ENCODE results near the gene LILRB5. TPM values are rescaled to one million over a fixed set of nuclear protein-coding genes. Genes with fewer than 3 reads are reported as not detected.
A peak's percentile ranks its signal among the peaks of the same experiment; 100 is the strongest.

Gene LILRB5
- total and polyA plus RNA-seq, 2 of the 4 experiments (the other 2 are of a cell fraction) = not detected

DNA sequence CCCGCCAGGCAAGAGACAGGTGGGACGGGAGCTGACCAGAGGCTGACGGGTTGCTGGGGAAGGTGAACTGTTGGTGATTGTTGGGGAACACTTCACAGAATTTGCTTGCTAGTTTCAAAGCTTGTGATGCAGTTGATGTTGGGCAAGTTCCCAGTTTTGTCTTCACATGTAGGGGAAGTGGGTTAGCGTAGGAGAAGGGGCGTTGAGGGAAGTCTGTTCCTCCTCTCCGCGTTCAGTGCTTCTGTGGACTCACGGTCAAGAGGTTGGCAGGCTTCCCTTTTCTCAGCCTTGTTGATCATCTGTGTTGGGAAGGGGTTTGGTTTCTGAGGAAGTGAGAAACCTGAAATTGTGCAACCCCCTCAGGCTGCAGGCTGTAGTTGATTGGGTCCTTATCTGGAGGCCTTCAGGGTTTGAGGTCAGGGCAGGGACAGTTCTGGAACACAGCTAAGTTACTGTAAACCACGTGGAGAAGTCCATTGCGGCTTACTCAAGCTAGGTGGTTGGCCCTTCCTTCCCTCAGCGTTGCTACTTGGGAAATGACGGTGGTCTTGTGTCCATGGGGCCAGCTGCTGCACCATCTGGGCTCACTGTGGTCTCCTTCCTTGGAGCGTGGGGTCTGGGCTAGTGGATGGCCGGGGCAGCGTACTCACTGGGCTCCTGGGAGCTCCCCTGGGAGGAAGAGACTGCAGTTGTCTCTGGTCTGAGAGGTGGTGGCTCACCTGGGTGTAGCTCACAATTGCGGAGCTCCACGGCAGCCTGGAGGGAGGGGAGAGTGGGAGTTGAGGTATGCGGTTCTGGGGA is 48.9 kb downstream of the LILRB5 start:
- no peak overlapping the region for H2BK15ac ChIP-seq (ENCODE audit: low read depth, low read length)
- dilution Hi-C loops (cut with HindIII; ENCODE audit: low sequenced_read_pairs, unreplicated experiment) = no loop called here
- no peak overlapping the region for H3K14ac ChIP-seq (replicated peaks; ENCODE audit: low read depth, low read length)
- no peak overlapping the region; the same call in 1 of the 2 replicates for H3K18ac ChIP-seq (ENCODE audit: low read depth, low read length)
- no peaks in the 10 kb centered on the region for H3K27me3 ChIP-seq (ENCODE audit: control insufficient read depth, insufficient read depth, low read length)
- peak overlapping the region; percentile 48; the same call in 1 of the 2 replicates for H3K27ac ChIP-seq (ENCODE audit: insufficient read depth, low read length)
- no peak overlapping the region; the same call in 1 of the 2 replicates for H3K4me2 ChIP-seq (ENCODE audit: low read depth, low read length)
- H3K23ac ChIP-seq (ENCODE audit: low read depth, low read length) = peak overlapping the region; percentile 51; the same call in 1 of the 2 replicates
- peaks cover 6 to 70% of the 10 kb centered on the region in 2 experiments for H3K79me1 ChIP-seq (ENCODE audit: low read depth in 1 of 2, low read length in 2 of 2)
- no peak overlapping the region for H4K91ac ChIP-seq (ENCODE audit: insufficient read depth, low read depth, low read length)
- ATAC-seq (ENCODE audit: low read depth) (peak; percentile 1; the same call in 1 of the 2 replicates), DNase-seq (peak; percentile 78)
- 72% methylated on average over 8 of the region's 18 CpGs; no CpG with 5 or more reads in 1 of the 2 experiments for WGBS, 2 experiments (ENCODE audit: extremely low coverage in 2 of 2, insufficient read length in 1 of 2)
- no peaks in the 10 kb centered on the region for H3K9me3 ChIP-seq (ENCODE audit: control insufficient read depth, insufficient read depth, low read length)
- TF ChIP-seq RFX5 (IDR thresholded peaks at IDR 0.05; ENCODE audit: low read depth, low read length) (no peak), RCOR1 (IDR thresholded peaks at IDR 0.05; ENCODE audit: insufficient replicate concordance, low read length) (no peak), POLR2A (IDR thresholded peaks at IDR 0.05; ENCODE audit: low read depth, low read length) (peak; percentile 17; the same call in 1 of the 2 replicates), BHLHE40 (IDR thresholded peaks at IDR 0.05; ENCODE audit: low read depth, low read length) (no peak), NFE2L2 (IDR thresholded peaks at IDR 0.05; ENCODE audit: low read depth, low read length) (no peak), MAZ (IDR thresholded peaks at IDR 0.05; ENCODE audit: borderline replicate concordance, low read depth, low read length) (no peak), CEBPB (IDR thresholded peaks at IDR 0.05; ENCODE audit: low read depth, low read length) (peak; percentile 88), MXI1 (IDR thresholded peaks at IDR 0.05; ENCODE audit: borderline replicate concordance, low read depth, low read length) (0 out of 2 replicates have a peak, but pooled peaks have one; percentile 21), CTCF (conservative IDR thresholded peaks at IDR 0.05; ENCODE audit: low read depth, low read length) (no peak), USF2 (IDR thresholded peaks at IDR 0.05; ENCODE audit: low read depth, low read length) (0 out of 2 replicates have a peak, but pooled peaks have one; percentile 9), SMC3 (IDR thresholded peaks at IDR 0.05; ENCODE audit: low read depth, low read length) (no peak)
- no peak overlapping the region for H2BK120ac ChIP-seq (ENCODE audit: low read depth, low read length)
- no peak overlapping the region for H4K5ac ChIP-seq (ENCODE audit: low read depth, low read length)
- H2AFZ ChIP-seq (replicated peaks; ENCODE audit: low read length, poor library complexity) = no peak overlapping the region
- H3K56ac ChIP-seq (ENCODE audit: extremely low read depth, insufficient read depth, low read length) = no peak overlapping the region
- H2AK5ac ChIP-seq (ENCODE audit: low read depth, low read length) = no peak overlapping the region
- no peak overlapping the region for H4K8ac ChIP-seq (ENCODE audit: low read depth in 2 of 2, low read length in 2 of 2)
- BruUV-seq (replicated peaks) = no TSS peak
- H3K4me1 ChIP-seq (ENCODE audit: control insufficient read depth, insufficient read depth, low read length) = peaks cover 31% of the 10 kb centered on the region
- H3K9me1 ChIP-seq (ENCODE audit: insufficient read depth, low read length) = peaks cover 27% of the 10 kb centered on the region
- intact Hi-C loops (cut with micrococcal nuclease) = no loop called here
- in situ Hi-C loops (cut with MboI; ENCODE audit: low sequenced_read_pairs) = loop anchor here (10.0 kb wide), 1 partner anchor 247 kb away; no protein-coding TSS in a partner anchor
- H3K36me3 ChIP-seq (ENCODE audit: control insufficient read depth, insufficient read depth, low read length) = peaks cover 44% of the 10 kb centered on the region
- H4K20me1 ChIP-seq (ENCODE audit: insufficient read depth, low read length) = peaks cover 81% of the 10 kb centered on the region
- no peak overlapping the region for H2AK9ac ChIP-seq (replicated peaks; ENCODE audit: low read depth, low read length, poor library complexity)
- no peak overlapping the region for H3K4me3 ChIP-seq (ENCODE audit: insufficient read depth, low read depth, low read length)
- H3K9ac ChIP-seq (ENCODE audit: low read depth, low read length) = no peak overlapping the region
- no peak overlapping the region for H2BK20ac ChIP-seq (ENCODE audit: low read depth, low read length)
- no peak overlapping the region for H3K4ac ChIP-seq (ENCODE audit: low read depth, low read length)
- ChIA-PET POLR2A (ENCODE audit: unreplicated experiment) (interaction anchor here (1.5 kb wide), 1 partner anchor 18 kb away, joined by 6 read pairs; the partner anchor contains the start of gene MBOAT7), CTCF (no interaction called here)
- H2BK5ac ChIP-seq (ENCODE audit: low read depth, low read length, poor library complexity, severe bottlenecking) = peak overlapping the region; percentile 12
